ENCODE data around the gene MCCC2. TPM values are rescaled to one million over a fixed set of nuclear protein-coding genes. Genes with fewer than 3 reads are reported as not detected.

Gene MCCC2
- polyA plus RNA-seq, 2 of the 4 experiments (the other 2 are of a cell fraction): 49.4 to 88.4 TPM

GRCh38 chr5:71582945-71583584 lies 4.1 kb upstream of the MCCC2 start:
- H3K4me3 ChIP-seq: no peak overlapping the region
- POLR2A ChIA-PET: no interaction called here
- H3K27ac ChIP-seq: no peak overlapping the region
- no peak overlapping the region for H3K4me2 ChIP-seq
- peaks cover 5% of the 10 kb centered on the region; the same call in 2 of the 3 replicates for H3K4me1 ChIP-seq
- 72% methylated on average over 4 of the region's 4 CpGs for WGBS (ENCODE audit: missing lambda C conversion rate)
- CTCF ChIA-PET: interaction anchor here (0.9 to 1.4 kb wide), 3 partner anchors 10 to 175 kb away, joined by 3 to 6 read pairs (median 3); no protein-coding TSS in a partner anchor
- DNase-seq (ENCODE audit: low read depth in 1 of 2, low spot score in 1 of 2) (no peak), FAIRE-seq (no peak), ATAC-seq (no peak)
- no peaks in the 10 kb centered on the region for H3K9me3 ChIP-seq
- TF ChIP-seq MAX (IDR thresholded peaks at IDR 0.05) (no peak), ATOH8 (CRISPR knock-in tag; IDR thresholded peaks at IDR 0.05; ENCODE audit: low read depth) (no peak), EHF (CRISPR knock-in tag; IDR thresholded peaks at IDR 0.05) (no peak), NPAS2 (CRISPR knock-in tag; IDR thresholded peaks at IDR 0.05; ENCODE audit: borderline replicate concordance) (no peak), HOXB13 (CRISPR knock-in tag; IDR thresholded peaks at IDR 0.05; ENCODE audit: low read depth) (no peak), POLR2A (IDR thresholded peaks at IDR 0.05; ENCODE audit: low read length) (no peak), BHLHE40 (IDR thresholded peaks at IDR 0.05; ENCODE audit: low read depth, low read length) (no peak), POLR2AphosphoS2 (conservative IDR thresholded peaks at IDR 0.05; ENCODE audit: low read length) (no peak)

GRCh38 chr5:71586052-71586940 lies 844 bp upstream of the MCCC2 start:
- Histone ChIP-seq H3K27ac (peak overlapping the region; percentile 75 to 91), H3K4me3 (peak overlapping the region; percentile 59), H3K4me2 (peak overlapping the region; percentile 93), H3K9me3 (no peaks in the 10 kb centered on the region), H3K4me1 (peaks cover 15% of the 10 kb centered on the region; the same call in 2 of the 3 replicates)
- ChIA-PET CTCF (interaction anchor here (0.7 to 1.0 kb wide), 2 partner anchors 15 to 172 kb away, joined by 3 read pairs; no protein-coding TSS in a partner anchor), POLR2A (interaction anchor here (0.6 to 2.3 kb wide), 3 partner anchors 15 to 219 kb away, joined by 3 to 10 read pairs (median 3); no protein-coding TSS in a partner anchor)
- no peak for FAIRE-seq
- peak in 1 of 2 experiments; percentile 2; a peak in 2 of 6 replicates for ATAC-seq
- peak in 1 of 2 experiments; percentile 24 for DNase-seq (ENCODE audit: low read depth in 1 of 2, low spot score in 1 of 2)
- 88% methylated on average over 22 of the region's 22 CpGs for WGBS (ENCODE audit: missing lambda C conversion rate)
- TF ChIP-seq CBX2 (IDR thresholded peaks at IDR 0.05; ENCODE audit: borderline replicate concordance, low read depth): no peak
- no peak for TF ChIP-seq HES2 (IDR thresholded peaks at IDR 0.05)
- no peak for TF ChIP-seq RFX5 (IDR thresholded peaks at IDR 0.05)
- no peak for TF ChIP-seq FOXS1 (CRISPR knock-in tag; IDR thresholded peaks at IDR 0.05)
- no peak for TF ChIP-seq ELK1 (IDR thresholded peaks at IDR 0.05; ENCODE audit: low read depth, low read length)
- no peak for TF ChIP-seq CTCF (IDR thresholded peaks at IDR 0.05)
- TF ChIP-seq FOSL2 (IDR thresholded peaks at IDR 0.05): no peak
- no peak for TF ChIP-seq FOSL2 (CRISPR knock-in tag; IDR thresholded peaks at IDR 0.05)
- no peak for TF ChIP-seq ZC3H11A (IDR thresholded peaks at IDR 0.05)
- no peak for TF ChIP-seq CEBPB (IDR thresholded peaks at IDR 0.05)
- no peak for TF ChIP-seq HOXB13 (CRISPR knock-in tag; IDR thresholded peaks at IDR 0.05; ENCODE audit: low read depth)
- no peak for TF ChIP-seq HMGXB4 (CRISPR knock-in tag; IDR thresholded peaks at IDR 0.05; ENCODE audit: borderline replicate concordance)
- no peak for TF ChIP-seq EP300 (IDR thresholded peaks at IDR 0.05)
